Activated T-helper 1 cell treated with Interleukin-2 at 50 U/mL for 16 hours (primary cell): ENCODE data around the gene DENR.

ENCODE experiments used
- DNase-seq: peaks from one replicate; pipeline ENCODE4 v3.0.0-alpha.2; 2020; ENCODE audit warnings: low read depth

Gene DENR

GRCh38 chr12:122820138-122820537 is 67.5 kb downstream of the DENR start:
- no peak for DNase-seq
